ENCODE measurements around the gene HLA-DOB. TPM values are rescaled to one million over a fixed set of nuclear protein-coding genes. Genes with fewer than 3 reads are reported as not detected.

The HLA-DOB gene
- total and polyA plus RNA-seq, 8 donors, result 0.24 to 2.8 (median 0.57) TPM

GRCh38 chr6:32857156-32857891, 40.5 kb upstream of the HLA-DOB start:
- Histone ChIP-seq H3K4me3 (no peak overlapping the region), H3K27me3 (no peaks in the 10 kb centered on the region), H3K27ac (no peak overlapping the region), H3K9me3 (no peaks in the 10 kb centered on the region), H3K36me3 (peaks cover 3 to 51% of the 10 kb centered on the region in 2 donors), H3K4me1 (peaks cover 7 to 43% of the 10 kb centered on the region in 2 donors)
- DNase-seq (no peak), ATAC-seq (no peak)
- intact Hi-C loops (cut with DNase I), result no loop called here
- no peak for TF ChIP-seq CTCF (IDR thresholded peaks at IDR 0.05)

DNA sequence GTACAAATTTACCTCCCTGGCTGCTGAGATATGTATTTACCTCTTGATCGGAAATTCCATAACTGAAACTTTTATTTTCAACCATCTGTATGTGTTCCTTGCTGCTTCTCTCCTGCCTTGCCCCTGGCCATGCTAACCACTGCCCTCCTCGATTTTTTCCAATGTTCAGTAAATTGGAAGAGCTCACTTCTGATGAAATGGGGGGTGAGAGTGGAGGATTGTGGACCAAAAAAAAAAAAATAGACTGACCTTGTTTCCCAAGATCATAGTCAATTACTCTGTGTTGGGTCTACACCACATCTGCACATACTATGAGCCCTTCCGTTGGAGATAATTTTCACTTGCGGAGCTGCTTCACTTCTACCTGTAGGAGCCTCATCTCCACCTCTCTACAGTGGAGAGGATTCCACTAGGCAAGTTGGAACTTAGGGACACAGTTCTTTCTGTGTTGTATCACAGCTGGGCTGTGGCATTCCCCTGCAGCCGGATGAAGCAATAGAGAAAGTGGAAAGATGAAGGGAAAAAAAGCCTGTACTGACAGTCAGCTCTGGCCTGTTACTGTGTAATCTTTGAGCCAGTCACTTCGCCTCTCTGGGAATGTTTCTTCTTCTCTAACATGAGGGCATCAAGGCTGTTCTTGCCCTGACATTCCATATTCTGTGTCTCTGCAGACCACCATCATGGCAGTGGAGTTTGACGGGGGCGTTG, 38.8 kb upstream of the HLA-DOB start:
- intact Hi-C loops (cut with DNase I), result no loop called here
- Histone ChIP-seq H3K27ac (peak overlapping the region; percentile 98 to 99), H3K4me3 (peak overlapping the region in 1 of 2 donors; percentile 94), H3K4me1 (peaks cover 11 to 54% of the 10 kb centered on the region in 2 donors), H3K27me3 (no peaks in the 10 kb centered on the region), H3K36me3 (peaks cover 3 to 61% of the 10 kb centered on the region in 2 donors), H3K9me3 (no peaks in the 10 kb centered on the region)
- TF ChIP-seq CTCF (IDR thresholded peaks at IDR 0.05), result no peak
- ATAC-seq (no peak), DNase-seq (no peak)

- no peaks in the 10 kb centered on the region for H3K9me3 ChIP-seq
- H3K36me3 ChIP-seq, result peaks cover 3 to 62% of the 10 kb centered on the region in 2 donors
- peak in 2 of 4 donors; percentile 57 to 66 for DNase-seq
- H3K27me3 ChIP-seq, result no peaks in the 10 kb centered on the region
- ATAC-seq, result peak; percentile 46
- peaks cover 11 to 64% of the 10 kb centered on the region in 2 donors for H3K4me1 ChIP-seq
- H3K27ac ChIP-seq, result peak overlapping the region; percentile 98 to 99
- peak overlapping the region; percentile 86 to 94 for H3K4me3 ChIP-seq
- intact Hi-C loops (cut with DNase I), result no loop called here
- no peak for TF ChIP-seq CTCF (IDR thresholded peaks at IDR 0.05)
These were observed 37.8 kb upstream of the HLA-DOB start for GRCh38 chr6:32854376-32855178.

DNA sequence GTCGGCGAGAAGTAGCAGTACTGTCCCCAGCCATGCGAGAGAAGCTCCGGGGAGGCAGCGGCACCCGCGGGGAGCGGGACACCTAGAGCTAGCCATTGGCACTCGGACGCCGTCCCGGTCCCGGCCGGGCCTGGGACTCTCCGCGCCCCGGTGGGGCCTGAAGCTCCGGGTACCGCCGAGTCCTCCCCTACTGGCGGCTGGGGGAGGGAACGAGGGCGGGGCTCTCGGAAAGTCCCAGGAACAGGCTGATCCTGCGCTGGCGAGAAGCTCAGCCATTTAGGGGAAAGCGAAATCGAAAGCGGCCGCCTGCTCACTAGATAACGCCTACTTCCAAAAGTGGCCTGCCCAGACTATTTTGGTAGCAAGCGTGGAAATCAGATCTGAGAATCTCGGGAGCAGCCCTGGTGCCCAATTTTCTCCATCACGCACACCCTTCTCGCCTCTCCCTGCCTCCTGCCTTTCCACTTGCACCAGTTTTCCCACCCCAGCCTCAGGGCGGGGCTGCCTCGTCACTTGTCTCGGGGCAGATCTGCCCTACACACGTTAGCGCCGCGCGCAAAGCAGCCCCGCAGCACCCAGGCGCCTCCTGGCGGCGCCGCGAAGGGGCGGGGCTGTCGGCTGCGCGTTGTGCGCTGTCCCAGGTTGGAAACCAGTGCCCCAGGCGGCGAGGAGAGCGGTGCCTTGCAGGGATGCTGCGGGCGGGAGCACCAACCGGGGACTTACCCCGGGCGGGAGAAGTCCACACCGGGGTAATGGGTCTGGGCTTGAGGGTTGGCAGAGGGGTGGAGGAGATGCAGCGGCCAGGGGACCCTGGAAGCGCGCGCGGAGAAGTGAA, 37.0 kb upstream of the HLA-DOB start, which contains the start of the genes PSMB9 and TAP1:
TSS of gene PSMB9 (plus strand) at position 652 of the 835 bp plus-strand sequence. CDS start at position 690, 38 bp downstream.
TSS of gene TAP1 (minus strand) at position 164 of the 835 bp plus-strand sequence. CDS start at position 96, 68 bp downstream.
- no peaks in the 10 kb centered on the region for H3K9me3 ChIP-seq
- TF ChIP-seq CTCF (IDR thresholded peaks at IDR 0.05), result peak; percentile 49 to 72
- H3K27me3 ChIP-seq, result no peaks in the 10 kb centered on the region
- peak within 1 kb of the TSS; percentile 86 to 94 for H3K4me3 ChIP-seq
- H3K4me1 ChIP-seq, result peaks cover 11 to 72% of the 10 kb centered on the region in 2 donors
- peaks cover 3 to 62% of the 10 kb centered on the region in 2 donors for H3K36me3 ChIP-seq
- intact Hi-C loops (cut with DNase I), result no loop called here
- peak within 1 kb of the TSS; percentile 98 to 99 for H3K27ac ChIP-seq
- peak; percentile 94 for ATAC-seq
- DNase-seq, result peak; percentile 94 to 99 (median 96)
